Right cardiac atrium (tissue), 5 donors: Measurements from ENCODE around the gene COL5A2. TPM values are rescaled to one million over a fixed set of nuclear protein-coding genes. Genes with fewer than 3 reads are reported as not detected.
A peak's percentile ranks its signal among the peaks of the same experiment; 100 is the strongest.

Experiments
- ATAC-seq, 2 donors: fragments of 200-7000 bp; cut with Tn5 transposase; one replicate each; pipeline versions ENCODE4 v1.8.0 to v1.9.1; 2020; ENCODE audit warnings: moderate library complexity in 2 of 2, mild to moderate bottlenecking in 1 of 2
- DNase-seq, 3 donors: peaks; one replicate each; pipeline ENCODE4 v3.0.0-alpha.2; 2020
- H3K27ac ChIP-seq: one replicate; pipeline ENCODE4 v1.5.1; 2013; ENCODE audit warnings: mild to moderate bottlenecking, low read length, control low read depth, moderate library complexity
- H3K27me3 ChIP-seq: one replicate; pipeline ENCODE4 v1.6.1; 2013; ENCODE audit not compliant: control insufficient read depth, insufficient read depth
- H3K4me1 ChIP-seq: one replicate; pipeline ENCODE4 v1.6.1; 2013; ENCODE audit warnings: low read length; ENCODE audit not compliant: control insufficient read depth, insufficient read depth
- H3K4me3 ChIP-seq: one replicate; pipeline ENCODE4 v1.5.1; 2013; ENCODE audit warnings: low read length, control low read depth
- H3K9me3 ChIP-seq: one replicate; pipeline ENCODE4 v1.6.1; 2013; ENCODE audit warnings: low read length; ENCODE audit not compliant: control insufficient read depth
- WGBS: extraction: QIAGEN DNeasy Blood & Tissue Kit; methylation state at CpG from one replicate; pipeline ENCODE4 v1.1.7; 2013; 5-methylcytosine and 5-hydroxymethylcytosine counted together
- intact Hi-C, 4 donors: fragments of 100-400 bp; cut with DNase I; formaldehyde crosslinking; loops; one replicate each; pipeline versions ENCODE4 v1.11.0 to v1.14.0; 2022 to 2023
- polyA plus RNA-seq: library from polyadenylated mRNA; stranded (reverse); fragments of 200-250 nt; gene quantifications from one replicate; pipeline ENCODE4 v1.2.3, GENCODE V29; 2013
- total RNA-seq, 4 donors: library from RNA; stranded (reverse); fragmentation: NEBNext Ultra II Directional; extraction: Animal tissue kit (Norgen Biotek cat#: 25700); gene quantifications; one replicate each; pipeline ENCODE4 v1.2.1, GENCODE V29; 2021
- donor health status: healthy with polysubstance abuse.
- donor health status: DM: no; HTN: yes; CAD: no.
- donor health status: DM: no; HTN: no; CAD: no.
- donor health status: DM: no; HTN: yes; CAD: no; lungs with severe emphysema.
- donor health status: DM: yes; HTN: yes; CAD: no.

The COL5A2 gene
- total and polyA plus RNA-seq, 5 donors = 9.0 to 26.6 (median 14.3) TPM

DNA sequence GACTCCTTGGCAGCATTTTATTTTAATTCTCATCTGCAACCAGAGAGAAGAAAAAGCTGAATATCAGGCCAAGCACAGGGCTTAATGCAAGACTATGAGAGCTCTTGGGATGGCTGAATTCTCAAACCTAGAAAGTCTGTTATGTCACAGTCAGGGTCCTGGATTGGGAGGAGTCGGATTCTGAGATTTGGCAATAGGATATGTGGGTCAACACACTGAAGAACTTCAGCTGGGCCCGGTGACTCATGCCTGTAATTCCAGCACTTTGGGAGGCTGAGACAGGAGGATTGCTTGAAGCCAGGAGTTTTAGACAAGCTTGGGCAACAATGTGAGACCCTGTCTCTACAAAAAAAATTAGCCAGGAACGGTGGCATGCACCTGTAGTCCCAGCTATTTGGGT lies 103.0 kb downstream of the COL5A2 start:
- WGBS = 54% methylated on average over 3 of the region's 3 CpGs
- H3K4me3 ChIP-seq = no peak overlapping the region
- intact Hi-C loops = no loop called here
- no peaks in the 10 kb centered on the region for H3K27me3 ChIP-seq
- no peaks in the 10 kb centered on the region for H3K4me1 ChIP-seq
- ATAC-seq = peak in 1 of 2 donors; percentile 36
- no peak overlapping the region for H3K27ac ChIP-seq
- no peaks in the 10 kb centered on the region for H3K9me3 ChIP-seq
- DNase-seq = peak in 2 of 3 donors; percentile 23 to 31

DNA sequence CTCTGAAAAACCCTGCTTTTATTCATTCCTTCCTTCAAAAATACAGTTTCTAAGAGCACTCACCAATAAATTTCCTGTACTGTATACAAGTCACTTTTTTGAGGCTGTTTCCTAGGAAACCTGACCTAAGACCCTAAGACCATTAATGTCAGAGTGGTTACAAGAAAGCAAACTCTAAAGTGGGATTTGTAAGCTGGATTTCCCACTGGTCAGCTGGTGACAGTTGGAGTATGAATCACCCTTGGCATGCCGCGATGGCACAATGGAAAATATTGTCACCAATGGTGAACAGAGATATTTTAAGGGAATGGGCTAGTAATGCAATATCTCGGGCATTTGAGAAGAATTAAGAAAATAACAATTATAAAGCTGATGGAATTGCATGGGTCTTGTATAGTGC lies 103.4 kb downstream of the COL5A2 start:
- Histone ChIP-seq H3K4me3 (no peak overlapping the region), H3K9me3 (no peaks in the 10 kb centered on the region), H3K27ac (no peak overlapping the region), H3K27me3 (no peaks in the 10 kb centered on the region), H3K4me1 (no peaks in the 10 kb centered on the region)
- WGBS = 81% methylated on average over 3 of the region's 3 CpGs
- intact Hi-C loops = no loop called here
- ATAC-seq (no peak), DNase-seq (no peak)

DNA sequence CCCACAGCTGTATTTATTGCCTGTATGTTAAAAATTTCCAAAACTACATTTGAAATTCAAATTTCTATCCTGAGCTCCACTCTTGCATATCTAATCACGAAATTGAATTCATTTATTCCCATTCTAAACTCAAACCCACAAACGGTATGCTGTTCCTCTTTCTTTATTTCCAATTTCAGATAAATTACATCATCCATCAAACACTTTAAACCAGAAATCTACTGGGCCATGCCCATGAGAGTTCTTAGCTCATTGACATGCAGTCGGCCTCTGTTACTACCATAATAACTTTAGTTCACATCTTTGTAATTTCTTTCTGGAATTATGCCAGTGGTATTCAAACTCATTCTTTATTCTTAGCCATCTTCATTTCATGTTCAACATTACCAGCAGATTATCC lies 105.1 kb downstream of the COL5A2 start:
- 63% methylated on average over 3 of the region's 3 CpGs for WGBS
- no peaks in the 10 kb centered on the region for H3K9me3 ChIP-seq
- intact Hi-C loops = no loop called here
- no peak for DNase-seq
- ATAC-seq = no peak
- H3K4me1 ChIP-seq = no peaks in the 10 kb centered on the region
- no peak overlapping the region for H3K27ac ChIP-seq
- no peaks in the 10 kb centered on the region for H3K27me3 ChIP-seq
- H3K4me3 ChIP-seq = no peak overlapping the region

DNA sequence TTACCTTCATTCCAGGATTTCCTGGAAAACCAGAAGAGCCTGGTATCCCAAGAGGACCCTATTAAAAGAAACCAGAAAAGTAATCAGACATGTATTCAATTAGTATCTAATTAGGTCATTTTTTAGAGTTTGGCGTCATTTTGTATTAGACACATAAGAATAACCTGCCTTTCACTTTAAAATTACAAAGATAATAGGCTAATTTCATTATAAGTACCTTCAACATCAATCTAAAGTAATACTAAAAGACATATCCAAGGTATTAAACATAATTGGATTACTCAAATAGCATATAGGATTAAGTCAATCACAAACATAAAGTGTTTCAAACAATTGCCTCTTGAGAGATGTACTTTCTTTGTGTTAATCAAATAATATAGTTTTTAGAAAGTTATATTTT lies 107.5 kb downstream of the COL5A2 start:
- DNase-seq = no peak
- H3K4me1 ChIP-seq = no peaks in the 10 kb centered on the region
- no peaks in the 10 kb centered on the region for H3K27me3 ChIP-seq
- no peak for ATAC-seq
- no peak overlapping the region for H3K4me3 ChIP-seq
- no peaks in the 10 kb centered on the region for H3K9me3 ChIP-seq
- intact Hi-C loops = no loop called here
- WGBS = 95% methylated on average over 1 of the region's 1 CpG
- H3K27ac ChIP-seq = no peak overlapping the region

DNA sequence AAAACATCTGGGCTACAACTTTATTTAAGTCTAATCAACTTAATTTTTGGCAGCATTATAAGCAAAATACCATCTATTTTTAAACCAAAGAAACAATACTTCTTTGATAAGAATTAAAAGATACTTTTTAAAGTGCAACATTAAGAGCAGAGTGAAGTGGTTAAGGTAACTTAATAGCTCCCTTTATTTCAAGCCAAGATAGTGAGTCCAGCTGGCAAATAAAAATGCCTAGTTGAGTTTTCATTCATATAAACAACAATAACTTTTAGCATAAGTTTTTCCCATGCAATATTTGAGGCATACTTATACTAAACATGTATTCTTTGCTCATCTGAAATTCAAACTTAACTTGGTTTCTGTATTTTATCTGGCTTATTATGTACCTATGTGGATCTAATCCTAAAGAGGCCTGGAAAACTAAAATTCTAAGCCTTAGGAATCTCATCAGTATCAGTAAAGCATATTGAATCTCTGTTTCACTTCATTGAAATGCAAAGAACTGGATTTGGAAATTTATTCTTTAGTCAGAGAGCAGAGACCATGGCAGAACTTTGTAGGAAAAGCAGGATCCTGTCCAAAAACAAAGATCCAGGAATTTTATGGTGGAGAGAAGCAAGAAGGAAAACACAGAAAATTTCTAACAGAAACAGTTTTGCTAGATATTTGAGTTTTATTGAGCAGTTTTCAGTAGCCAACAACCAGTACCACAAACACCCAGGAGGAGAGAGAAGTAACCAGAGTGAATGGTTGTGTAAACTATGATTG lies 109.5 kb downstream of the COL5A2 start:
- Histone ChIP-seq H3K27ac (no peak overlapping the region), H3K27me3 (no peaks in the 10 kb centered on the region), H3K9me3 (no peaks in the 10 kb centered on the region), H3K4me1 (no peaks in the 10 kb centered on the region), H3K4me3 (no peak overlapping the region)
- DNase-seq (no peak), ATAC-seq (no peak)
- intact Hi-C loops = no loop called here

DNA sequence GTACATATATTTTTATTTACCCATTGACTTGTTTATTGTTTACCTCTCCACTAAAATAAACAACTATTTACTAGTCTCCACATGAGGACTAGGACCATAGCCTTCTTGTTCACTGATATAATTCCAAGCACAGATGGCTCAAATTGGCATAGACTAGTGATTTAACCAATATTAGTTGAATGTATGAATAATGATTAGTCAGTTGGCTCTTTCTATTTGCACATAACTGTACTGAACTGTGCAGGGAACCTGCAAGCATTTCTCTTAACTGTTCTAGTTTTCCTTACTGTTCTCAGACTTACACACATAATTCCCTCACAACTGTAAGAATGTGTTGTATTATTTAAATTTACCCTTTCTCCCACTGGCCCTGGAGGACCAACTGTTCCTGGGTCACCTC lies 113.5 kb downstream of the COL5A2 start:
- ATAC-seq (no peak), DNase-seq (no peak)
- no peaks in the 10 kb centered on the region for H3K4me1 ChIP-seq
- no peak overlapping the region for H3K27ac ChIP-seq
- intact Hi-C loops = no loop called here
- no peak overlapping the region for H3K4me3 ChIP-seq
- H3K27me3 ChIP-seq = no peaks in the 10 kb centered on the region
- no peaks in the 10 kb centered on the region for H3K9me3 ChIP-seq

DNA sequence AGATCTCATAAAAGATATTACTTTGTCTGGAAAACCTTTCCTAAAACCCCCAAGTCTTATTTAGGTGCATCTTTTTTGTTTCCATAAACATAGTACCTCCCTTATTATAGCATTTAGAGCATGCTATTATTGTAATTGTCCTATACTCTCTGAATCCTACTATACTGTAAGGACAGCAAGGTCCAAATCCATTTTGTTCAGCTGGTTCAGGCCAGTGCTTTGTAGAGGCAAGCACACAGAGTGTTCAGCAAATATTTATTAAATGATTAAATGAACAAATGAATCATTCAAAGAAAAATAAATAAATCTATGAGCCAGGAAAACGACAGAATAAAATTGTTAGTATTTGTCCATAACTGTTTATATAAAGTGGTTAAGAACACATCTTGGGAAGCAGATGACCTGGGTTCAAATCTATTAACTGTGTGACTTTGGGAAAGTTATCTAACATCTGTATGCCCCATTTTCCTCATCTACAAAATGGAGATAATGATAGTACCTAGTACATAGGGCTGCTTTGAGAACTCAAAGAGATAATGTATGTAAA lies 119.4 kb downstream of the COL5A2 start:
- Histone ChIP-seq H3K27ac (no peak overlapping the region), H3K4me1 (no peaks in the 10 kb centered on the region), H3K27me3 (no peaks in the 10 kb centered on the region), H3K9me3 (no peaks in the 10 kb centered on the region), H3K4me3 (no peak overlapping the region)
- intact Hi-C loops = no loop called here
- 49% methylated on average over 1 of the region's 1 CpG for WGBS
- DNase-seq = no peak
- no peak for ATAC-seq

DNA sequence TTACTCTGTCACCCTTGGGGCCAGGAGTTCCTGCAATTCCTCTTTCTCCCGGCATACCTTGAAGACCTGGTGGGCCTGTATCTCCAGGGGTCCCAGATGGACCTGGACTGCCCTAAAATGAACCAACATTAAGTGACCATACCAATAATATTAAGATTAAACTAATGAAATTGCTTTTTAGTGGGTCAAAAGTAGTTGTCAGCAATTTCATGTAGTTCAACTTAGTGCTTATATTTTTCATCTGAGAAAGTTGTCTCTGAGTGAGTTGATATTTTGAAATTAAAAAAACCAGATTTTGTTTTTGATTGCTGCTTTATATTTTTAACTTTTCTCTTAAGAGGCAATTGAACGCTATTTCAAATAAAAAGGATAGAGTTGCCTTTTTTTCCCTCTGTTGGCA lies 122.2 kb downstream of the COL5A2 start:
- ATAC-seq = no peak

DNA sequence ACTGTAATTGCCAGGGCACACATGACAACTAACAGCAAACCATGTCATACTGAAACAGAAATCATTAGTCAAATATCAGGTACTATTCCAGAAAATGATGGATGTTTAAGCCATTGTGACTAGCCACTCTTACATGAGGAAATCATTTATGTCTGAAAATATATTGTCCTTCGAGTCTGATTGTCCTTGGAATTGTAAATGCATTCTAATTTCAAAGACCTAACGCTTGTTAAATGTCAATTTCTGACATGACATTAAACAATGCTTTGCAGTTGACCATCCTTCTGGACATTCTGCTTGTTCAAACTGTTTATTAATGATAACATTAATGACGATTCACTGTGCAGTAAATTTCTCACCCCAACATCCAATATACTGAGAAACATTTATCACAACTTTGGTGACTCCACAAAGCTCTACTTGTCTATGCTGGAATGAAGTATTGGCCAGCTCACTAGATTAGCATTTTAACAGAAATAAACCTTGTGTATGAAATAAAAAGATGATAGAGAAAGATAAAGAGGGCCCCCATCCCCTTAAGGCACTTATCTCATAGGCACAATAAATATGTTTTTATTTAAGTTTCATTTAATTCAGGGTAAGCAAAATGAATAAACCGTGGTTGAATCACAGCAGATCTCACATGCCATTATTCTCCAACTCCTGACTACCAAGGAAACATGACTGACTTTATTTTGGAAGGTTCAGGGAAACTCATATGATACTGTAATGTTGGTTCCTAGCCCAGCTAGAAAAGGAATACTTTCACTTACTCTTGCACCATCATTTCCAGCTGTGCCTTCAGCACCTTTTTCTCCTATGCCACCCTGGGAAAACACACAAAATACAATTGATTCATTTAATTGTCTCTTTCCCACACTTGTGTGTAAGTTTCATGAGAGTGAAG lies 123.1 kb downstream of the COL5A2 start:
- H3K9me3 ChIP-seq = no peaks in the 10 kb centered on the region
- H3K4me3 ChIP-seq = no peak overlapping the region
- no peak overlapping the region for H3K27ac ChIP-seq
- ATAC-seq (no peak), DNase-seq (no peak)
- no peaks in the 10 kb centered on the region for H3K4me1 ChIP-seq
- intact Hi-C loops = no loop called here
- no peaks in the 10 kb centered on the region for H3K27me3 ChIP-seq
- WGBS = 75% methylated on average over 4 of the region's 4 CpGs

More for the DNA sequence above, 122.2 kb downstream of the COL5A2 start:
- no peak for DNase-seq
- intact Hi-C loops = no loop called here
- WGBS = 90% methylated on average over 2 of the region's 2 CpGs
- no peaks in the 10 kb centered on the region for H3K27me3 ChIP-seq
- H3K9me3 ChIP-seq = no peaks in the 10 kb centered on the region
- no peak overlapping the region for H3K27ac ChIP-seq
- no peaks in the 10 kb centered on the region for H3K4me1 ChIP-seq
- H3K4me3 ChIP-seq = no peak overlapping the region

DNA sequence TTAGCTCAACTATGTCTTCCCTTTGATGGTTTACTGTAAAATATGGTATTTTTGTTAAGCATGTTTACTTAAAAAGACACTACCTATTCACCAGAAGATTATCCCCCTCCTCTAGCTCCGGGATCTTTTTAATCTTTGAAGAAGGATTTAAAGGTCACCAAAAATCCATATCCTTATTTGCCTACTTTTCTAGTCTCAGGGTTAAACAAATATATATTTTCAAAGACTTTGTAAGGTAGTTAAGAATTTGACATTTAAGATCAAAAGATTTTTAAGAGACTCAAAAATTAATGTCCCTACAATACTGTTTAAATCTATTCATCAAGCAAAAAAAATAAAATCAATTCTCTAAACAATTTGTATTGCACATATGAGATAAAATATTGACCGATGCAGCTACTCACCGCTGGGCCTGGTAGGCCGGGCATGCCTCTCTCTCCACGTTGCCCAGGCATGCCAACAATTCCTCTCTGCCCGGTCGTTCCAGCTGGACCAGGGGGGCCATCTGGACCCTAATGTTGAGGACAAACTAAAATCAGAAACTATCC lies 129.3 kb downstream of the COL5A2 start:
- no peak for DNase-seq
- no peaks in the 10 kb centered on the region for H3K27me3 ChIP-seq
- intact Hi-C loops = no loop called here
- 78% methylated on average over 7 of the region's 7 CpGs for WGBS
- no peak for ATAC-seq
- H3K9me3 ChIP-seq = no peaks in the 10 kb centered on the region
- no peak overlapping the region for H3K4me3 ChIP-seq
- no peak overlapping the region for H3K27ac ChIP-seq
- no peaks in the 10 kb centered on the region for H3K4me1 ChIP-seq

DNA sequence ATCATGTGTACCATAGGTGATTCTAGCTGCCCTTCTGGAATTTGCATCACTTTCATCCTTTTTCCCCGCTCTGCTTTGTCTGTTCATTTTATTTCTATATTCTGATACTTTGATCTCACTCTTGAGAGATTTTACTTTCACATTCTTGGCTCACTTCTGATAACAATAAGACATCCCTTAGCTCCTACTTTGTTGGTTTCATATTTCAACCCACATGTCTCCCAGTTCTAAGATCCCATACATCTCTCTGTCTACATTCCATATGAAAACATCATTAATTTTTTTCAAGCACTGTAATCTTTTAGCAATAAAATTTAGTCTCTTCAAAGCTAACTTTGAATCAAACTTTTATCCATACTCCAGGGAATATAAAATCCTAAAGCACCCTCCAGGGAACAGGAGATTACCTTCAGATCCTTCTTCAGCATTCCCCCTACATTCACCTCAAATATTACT lies 129.8 kb downstream of the COL5A2 start:
- H3K4me1 ChIP-seq = no peaks in the 10 kb centered on the region
- DNase-seq (no peak), ATAC-seq (no peak)
- no peak overlapping the region for H3K27ac ChIP-seq
- H3K4me3 ChIP-seq = no peak overlapping the region
- H3K9me3 ChIP-seq = no peaks in the 10 kb centered on the region
- intact Hi-C loops = no loop called here
- WGBS = 95% methylated on average over 1 of the region's 1 CpG
- H3K27me3 ChIP-seq = no peaks in the 10 kb centered on the region
